Testis (tissue), 2 donors: Measurements from ENCODE around the gene PDZK1IP1.
"Not testable (repeated sequence)": the region's sequence is repeated elsewhere in the genome, so short reads cannot be mapped to it uniquely, and the experiment has no call there.

Experiments
- POLR2A ChIP-seq: fragments of 450-650 bp; IDR thresholded peaks from one replicate; pipeline ENCODE4 v1.6.1; 2017; ENCODE audit warnings: antibody characterized with exemption, mild to moderate bottlenecking, moderate library complexity
- TF ChIP-seq, protein P1 (sequence below), 3 experiments: fragments of 450-650 bp in 2 of 3; fragments of 200-600 bp in 1 of 3; sonication (generic) in 1 of 3; IDR thresholded peaks; one replicate each; pipeline ENCODE4 v1.5.1; 2016 to 2019; ENCODE audit warnings: antibody characterized with exemption in 3 of 3, mild to moderate bottlenecking in 2 of 3, moderate library complexity in 1 of 3

DNA sequence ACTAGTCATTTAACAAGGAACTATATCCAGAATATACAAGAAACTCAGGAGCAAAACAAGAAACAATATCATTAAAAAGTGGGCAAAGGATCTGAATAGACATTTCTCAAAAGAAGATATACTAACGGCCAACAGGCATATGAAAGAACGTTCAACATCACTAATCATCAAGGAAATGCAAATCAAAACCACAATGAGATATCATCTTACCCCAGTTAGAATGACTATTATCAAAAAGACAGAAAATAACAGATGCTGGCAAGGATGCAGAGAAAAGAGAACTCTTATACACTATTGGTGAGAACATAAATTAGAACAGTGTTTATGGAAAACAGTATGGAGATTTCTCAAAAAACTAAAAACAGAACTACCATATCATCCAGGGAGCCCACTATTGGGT, 13.7 kb upstream of the PDZK1IP1 start:
- TF ChIP-seq, protein P1, sequence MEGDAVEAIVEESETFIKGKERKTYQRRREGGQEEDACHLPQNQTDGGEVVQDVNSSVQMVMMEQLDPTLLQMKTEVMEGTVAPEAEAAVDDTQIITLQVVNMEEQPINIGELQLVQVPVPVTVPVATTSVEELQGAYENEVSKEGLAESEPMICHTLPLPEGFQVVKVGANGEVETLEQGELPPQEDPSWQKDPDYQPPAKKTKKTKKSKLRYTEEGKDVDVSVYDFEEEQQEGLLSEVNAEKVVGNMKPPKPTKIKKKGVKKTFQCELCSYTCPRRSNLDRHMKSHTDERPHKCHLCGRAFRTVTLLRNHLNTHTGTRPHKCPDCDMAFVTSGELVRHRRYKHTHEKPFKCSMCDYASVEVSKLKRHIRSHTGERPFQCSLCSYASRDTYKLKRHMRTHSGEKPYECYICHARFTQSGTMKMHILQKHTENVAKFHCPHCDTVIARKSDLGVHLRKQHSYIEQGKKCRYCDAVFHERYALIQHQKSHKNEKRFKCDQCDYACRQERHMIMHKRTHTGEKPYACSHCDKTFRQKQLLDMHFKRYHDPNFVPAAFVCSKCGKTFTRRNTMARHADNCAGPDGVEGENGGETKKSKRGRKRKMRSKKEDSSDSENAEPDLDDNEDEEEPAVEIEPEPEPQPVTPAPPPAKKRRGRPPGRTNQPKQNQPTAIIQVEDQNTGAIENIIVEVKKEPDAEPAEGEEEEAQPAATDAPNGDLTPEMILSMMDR (IDR thresholded peaks at IDR 0.05) = not testable (repeated sequence)
- not testable (repeated sequence) for TF ChIP-seq POLR2A
